ENCODE data around the gene ALDH3B1. TPM values are rescaled to one million over a fixed set of nuclear protein-coding genes. Genes with fewer than 3 reads are reported as not detected.

The ALDH3B1 gene
- total RNA-seq, 1 experiment from 2014 or later: not detected

DNA sequence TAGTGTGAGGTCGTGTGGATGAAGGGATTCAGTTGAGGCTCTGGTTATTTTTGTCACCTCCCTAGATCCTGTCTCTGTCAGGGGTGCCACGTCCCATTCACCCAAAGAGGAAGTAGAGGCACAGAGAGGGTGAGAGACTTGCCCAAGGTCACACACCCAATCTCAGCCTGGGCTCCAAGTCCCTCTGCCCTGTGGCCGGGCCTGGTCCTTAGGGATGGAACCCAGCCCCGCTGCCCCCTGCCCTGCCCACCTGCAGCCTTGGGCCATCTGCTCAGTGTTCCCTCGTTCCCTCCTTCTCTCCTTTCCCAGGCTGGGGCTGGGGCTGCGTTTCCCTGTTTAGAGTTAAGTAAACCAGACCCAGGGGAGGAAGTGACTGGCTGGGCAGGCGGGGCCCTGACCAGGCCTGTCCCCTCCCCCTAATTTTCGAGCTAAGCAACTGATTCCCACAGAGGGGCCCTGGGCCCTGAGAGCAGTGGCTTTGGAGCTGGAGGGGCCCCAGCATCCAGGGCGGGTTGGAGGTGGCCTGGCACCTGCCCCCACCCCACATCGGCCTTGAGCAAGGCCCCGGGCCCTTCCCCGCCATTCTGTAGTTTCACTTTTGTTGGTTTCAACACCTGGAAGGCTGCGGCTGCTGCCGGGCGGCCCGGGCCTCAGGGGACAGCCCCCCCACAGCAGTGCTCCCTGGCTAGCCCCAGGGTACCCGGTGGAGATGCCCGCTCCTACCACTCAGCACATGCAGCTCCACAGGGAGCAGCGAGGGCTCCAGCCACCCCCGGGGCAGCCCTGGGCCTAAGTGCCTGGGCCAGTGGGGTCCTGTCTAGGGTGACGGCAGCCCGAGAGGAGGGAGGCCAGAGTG is 30.2 kb downstream of the ALDH3B1 start:
- H3K4me1 Mint-ChIP-seq: peaks cover 7 to 9% of the 10 kb centered on the region in 2 experiments
- no peak overlapping the region for H4K5ac ChIP-seq (ENCODE audit: insufficient read length, low read depth, low read length)
- H3K14ac ChIP-seq (ENCODE audit: insufficient read depth, low read length): 0 out of 2 replicates have a peak overlapping the region, but pooled peaks have one; percentile 33
- H3K4me3 Mint-ChIP-seq: peak overlapping the region; percentile 39 to 66; a peak in 4 of 5 replicates
- no peak overlapping the region for H2BK15ac ChIP-seq (ENCODE audit: low read depth, low read length)
- no peaks in the 10 kb centered on the region for H3K79me1 ChIP-seq (ENCODE audit: insufficient read depth, low read depth, low read length, poor library complexity, severe bottlenecking)
- no peaks in the 10 kb centered on the region for H3K23me2 ChIP-seq (ENCODE audit: insufficient read length, low read depth, low read length, poor library complexity, severe bottlenecking)
- no peaks in the 10 kb centered on the region for H3K9me3 ChIP-seq (ENCODE audit: control insufficient read depth, low read depth, low read length)
- H3K27ac ChIP-seq (ENCODE audit: insufficient read length, low read depth, low read length): no peak overlapping the region
- H4K8ac ChIP-seq (replicated peaks; ENCODE audit: insufficient read length, low read depth, low read length): no peak overlapping the region
- no peak overlapping the region for H2AK5ac ChIP-seq (ENCODE audit: insufficient read length, low read length)
- no peak overlapping the region for H3K56ac ChIP-seq (ENCODE audit: insufficient read length, low read depth, low read length)
- no peak overlapping the region for H3K23ac ChIP-seq (ENCODE audit: insufficient read length, low read depth, low read length)
- no peak overlapping the region for H3T11ph ChIP-seq (ENCODE audit: low read length)
- H2BK5ac ChIP-seq (ENCODE audit: insufficient read length, low read length): no peak overlapping the region
- H2BK120ac ChIP-seq (ENCODE audit: low read depth, low read length, poor library complexity, severe bottlenecking): no peak overlapping the region
- peak overlapping the region; percentile 55 to 72 (median 64); a peak in 4 of 7 replicates for H3K27ac Mint-ChIP-seq
- no peaks in the 10 kb centered on the region for H3K27me3 Mint-ChIP-seq (ENCODE audit: low read depth)
- peaks cover 0 to 3% (median 0%) of the 10 kb centered on the region in 3 experiments; a peak in 2 of 7 replicates for H3K36me3 Mint-ChIP-seq (ENCODE audit: insufficient read depth in 1 of 3, low read depth in 3 of 3)
- H3K9me3 Mint-ChIP-seq: no peaks in the 10 kb centered on the region
- peak; percentile 76 for DNase-seq
- no peak overlapping the region for H4K91ac ChIP-seq (ENCODE audit: insufficient read length, low read depth, low read length)
- no peak overlapping the region for H3K4ac ChIP-seq (ENCODE audit: low read depth, low read length)
- H3K4me1 ChIP-seq (ENCODE audit: insufficient read depth, low read length): no peaks in the 10 kb centered on the region; the same call in 1 of the 2 replicates
- H3K18ac ChIP-seq (ENCODE audit: insufficient read length, low read depth, low read length): peak overlapping the region; percentile 53
- H3K27me3 ChIP-seq (ENCODE audit: insufficient read depth, low read length): no peaks in the 10 kb centered on the region
- H2BK12ac ChIP-seq (ENCODE audit: insufficient read length, low read depth, low read length): no peak overlapping the region
- no peaks in the 10 kb centered on the region for H3K79me2 ChIP-seq (ENCODE audit: insufficient read depth, low read length)
- H2AFZ ChIP-seq (ENCODE audit: low read length): no peak overlapping the region
- no peak overlapping the region for H3K4me2 ChIP-seq (ENCODE audit: insufficient read depth, insufficient read length, low read length)
- H4K20me1 ChIP-seq (ENCODE audit: control insufficient read depth, insufficient read depth, insufficient read length): no peaks in the 10 kb centered on the region
- TF ChIP-seq, protein P1, sequence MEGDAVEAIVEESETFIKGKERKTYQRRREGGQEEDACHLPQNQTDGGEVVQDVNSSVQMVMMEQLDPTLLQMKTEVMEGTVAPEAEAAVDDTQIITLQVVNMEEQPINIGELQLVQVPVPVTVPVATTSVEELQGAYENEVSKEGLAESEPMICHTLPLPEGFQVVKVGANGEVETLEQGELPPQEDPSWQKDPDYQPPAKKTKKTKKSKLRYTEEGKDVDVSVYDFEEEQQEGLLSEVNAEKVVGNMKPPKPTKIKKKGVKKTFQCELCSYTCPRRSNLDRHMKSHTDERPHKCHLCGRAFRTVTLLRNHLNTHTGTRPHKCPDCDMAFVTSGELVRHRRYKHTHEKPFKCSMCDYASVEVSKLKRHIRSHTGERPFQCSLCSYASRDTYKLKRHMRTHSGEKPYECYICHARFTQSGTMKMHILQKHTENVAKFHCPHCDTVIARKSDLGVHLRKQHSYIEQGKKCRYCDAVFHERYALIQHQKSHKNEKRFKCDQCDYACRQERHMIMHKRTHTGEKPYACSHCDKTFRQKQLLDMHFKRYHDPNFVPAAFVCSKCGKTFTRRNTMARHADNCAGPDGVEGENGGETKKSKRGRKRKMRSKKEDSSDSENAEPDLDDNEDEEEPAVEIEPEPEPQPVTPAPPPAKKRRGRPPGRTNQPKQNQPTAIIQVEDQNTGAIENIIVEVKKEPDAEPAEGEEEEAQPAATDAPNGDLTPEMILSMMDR (conservative IDR thresholded peaks at IDR 0.05): no peak
- H2BK20ac ChIP-seq (ENCODE audit: low read depth, low read length, poor library complexity, severe bottlenecking): no peak overlapping the region
- WGBS (ENCODE audit: extremely low coverage, insufficient read length, low lambda C conversion rate): no CpG with 5 or more reads among the region's 22 CpGs
- no peak overlapping the region for H3K9ac ChIP-seq (ENCODE audit: extremely low read depth, insufficient read length, low read length)

Measured in H9 (cell line).